Skeletal muscle satellite cell (primary cell): ENCODE results near the gene DDX6. TPM values are rescaled to one million over a fixed set of nuclear protein-coding genes. Genes with fewer than 3 reads are reported as not detected.
"Not testable (repeated sequence)": the region's sequence is repeated elsewhere in the genome, so short reads cannot be mapped to it uniquely, and the experiment has no call there.

ENCODE experiments used
- H3K27me3 ChIP-seq: 2 replicates; pipeline ENCODE4 v1.7.0; 2013; ENCODE audit warnings: low read length; ENCODE audit not compliant: control insufficient read depth, insufficient read depth
- H3K36me3 ChIP-seq: 2 replicates; pipeline ENCODE4 v1.7.0; 2013; ENCODE audit warnings: mild to moderate bottlenecking, control low read depth, low read length; ENCODE audit not compliant: insufficient read depth
- H3K4me1 ChIP-seq: 2 replicates; pipeline ENCODE4 v1.7.0; 2013; ENCODE audit warnings: low read length; ENCODE audit not compliant: control insufficient read depth, insufficient read depth
- H3K4me2 ChIP-seq: 2 replicates; pipeline ENCODE4 v1.7.0; 2013; ENCODE audit warnings: mild to moderate bottlenecking, low read length
- H3K4me3 ChIP-seq: 2 replicates; pipeline ENCODE4 v1.7.0; 2013; ENCODE audit warnings: low read length
- H3K9ac ChIP-seq: 2 replicates; pipeline ENCODE4 v1.7.0; 2013; ENCODE audit warnings: mild to moderate bottlenecking, low read depth, low read length, moderate library complexity
- H3K9me3 ChIP-seq: replicated peaks from 2 replicates; pipeline ENCODE4 v1.7.0; 2013; ENCODE audit warnings: mild to moderate bottlenecking, control low read depth, low read length
- small RNA-seq: library from RNA; depleted of rRNA; stranded (forward); fragments of <200 nt; gene quantifications from one replicate; pipeline ENCODE3, GENCODE V24; 2012

DDX6 gene

DNA sequence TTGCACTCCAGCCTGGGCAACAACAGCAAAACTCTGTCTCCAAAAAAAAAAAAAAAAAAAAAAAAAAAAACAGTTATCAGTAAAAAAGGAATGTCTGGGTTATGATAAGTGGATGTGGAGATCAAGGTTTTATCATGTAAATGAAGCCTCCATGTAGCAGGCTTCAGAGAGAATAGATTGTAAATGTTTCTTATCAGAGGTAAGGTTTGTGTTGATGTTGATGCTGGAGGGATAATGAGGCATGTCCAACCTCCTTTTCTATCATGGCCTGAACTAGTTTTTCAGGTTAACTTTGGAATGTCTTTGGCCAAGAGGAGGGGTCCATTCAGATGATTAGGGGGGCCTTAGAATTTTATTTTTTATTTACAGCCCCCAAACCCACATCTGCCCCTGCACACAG is 76.1 kb downstream of the DDX6 start:
- no peak overlapping the region for H3K9ac ChIP-seq
- no peak overlapping the region for H3K4me3 ChIP-seq
- H3K4me1 ChIP-seq, result peaks cover 4% of the 10 kb centered on the region
- H3K27me3 ChIP-seq, result peaks cover 10% of the 10 kb centered on the region
- no peak overlapping the region for H3K4me2 ChIP-seq
- H3K36me3 ChIP-seq, result no peaks in the 10 kb centered on the region
- no peaks in the 10 kb centered on the region for H3K9me3 ChIP-seq

GRCh38 chr11:118714416-118714815 is 76.5 kb downstream of the DDX6 start:
- not testable (repeated sequence) for H3K4me2 ChIP-seq, H3K4me3 ChIP-seq, H3K36me3 ChIP-seq, H3K27me3 ChIP-seq, H3K9me3 ChIP-seq, H3K4me1 ChIP-seq, H3K9ac ChIP-seq

- Histone ChIP-seq H3K4me3 (no peak overlapping the region), H3K36me3 (no peaks in the 10 kb centered on the region), H3K4me1 (no peaks in the 10 kb centered on the region), H3K27me3 (peaks cover 50% of the 10 kb centered on the region), H3K4me2 (no peak overlapping the region), H3K9me3 (no peaks in the 10 kb centered on the region), H3K9ac (no peak overlapping the region)
Measured at GRCh38 chr11:118708296-118708695, 82.7 kb downstream of the DDX6 start.

DNA sequence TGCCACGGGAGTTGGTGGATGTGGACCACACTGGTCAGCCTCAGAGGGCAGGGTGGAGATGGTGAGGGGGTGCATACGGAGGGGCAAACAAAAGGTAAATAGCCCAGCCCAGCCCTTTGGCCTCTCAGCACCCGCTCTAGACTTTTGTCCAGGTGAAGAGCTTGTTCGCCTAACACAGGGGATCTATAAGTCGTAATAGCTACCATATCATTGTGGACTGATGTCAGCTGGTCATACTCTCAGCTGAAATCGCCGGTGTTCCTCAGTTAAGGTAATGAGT is 84.5 kb downstream of the DDX6 start:
- Histone ChIP-seq H3K4me3 (no peak overlapping the region), H3K4me1 (no peaks in the 10 kb centered on the region), H3K4me2 (no peak overlapping the region), H3K9me3 (no peaks in the 10 kb centered on the region), H3K27me3 (peaks cover 50% of the 10 kb centered on the region), H3K36me3 (no peaks in the 10 kb centered on the region), H3K9ac (no peak overlapping the region)

GRCh38 chr11:118705791-118706545 is 85.0 kb downstream of the DDX6 start:
- Histone ChIP-seq H3K36me3 (no peaks in the 10 kb centered on the region), H3K4me2 (no peak overlapping the region), H3K9ac (no peak overlapping the region), H3K4me1 (no peaks in the 10 kb centered on the region), H3K27me3 (peaks cover 45% of the 10 kb centered on the region), H3K4me3 (no peak overlapping the region), H3K9me3 (no peaks in the 10 kb centered on the region)

DNA sequence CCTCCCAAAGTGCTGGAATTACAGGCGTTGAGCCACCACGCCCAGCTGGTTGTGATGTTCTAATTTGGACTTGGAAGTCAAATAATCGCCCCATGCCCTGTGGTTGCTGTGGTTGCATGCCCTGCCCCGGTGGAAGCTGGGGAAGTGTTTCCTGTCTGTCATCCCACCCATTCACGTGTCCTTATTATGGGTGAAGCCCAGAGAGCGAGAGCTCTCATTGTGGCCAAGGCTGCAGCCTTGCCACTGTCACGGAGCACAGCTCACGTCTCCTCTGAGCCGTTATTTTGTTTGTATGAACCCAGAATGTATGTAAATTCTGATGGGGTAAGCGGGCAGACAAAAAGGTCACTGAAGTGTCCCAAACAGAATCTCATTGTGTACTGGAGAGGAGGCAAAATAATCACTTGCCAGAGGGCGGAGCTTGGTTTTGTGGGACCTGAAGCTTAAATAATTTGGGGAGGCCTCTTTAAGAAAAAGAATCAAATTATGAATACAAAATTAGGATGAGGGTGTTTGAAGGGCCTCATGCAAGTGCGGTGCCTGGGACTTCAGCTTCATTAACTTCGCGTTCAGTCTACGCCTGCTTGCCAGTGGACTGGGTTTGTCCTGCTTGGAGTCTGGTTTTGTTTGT is 85.7 kb downstream of the DDX6 start:
- Histone ChIP-seq H3K36me3 (no peaks in the 10 kb centered on the region), H3K4me2 (no peak overlapping the region), H3K9ac (no peak overlapping the region), H3K4me1 (no peaks in the 10 kb centered on the region), H3K4me3 (no peak overlapping the region), H3K27me3 (peaks cover 41% of the 10 kb centered on the region), H3K9me3 (peaks cover 2% of the 10 kb centered on the region)

- Histone ChIP-seq H3K4me2 (no peak overlapping the region), H3K36me3 (no peaks in the 10 kb centered on the region), H3K4me3 (no peak overlapping the region), H3K27me3 (peaks cover 36% of the 10 kb centered on the region), H3K9ac (no peak overlapping the region), H3K4me1 (no peaks in the 10 kb centered on the region), H3K9me3 (peaks cover 3% of the 10 kb centered on the region)
Measured at GRCh38 chr11:118703563-118704106, 87.3 kb downstream of the DDX6 start.

DNA sequence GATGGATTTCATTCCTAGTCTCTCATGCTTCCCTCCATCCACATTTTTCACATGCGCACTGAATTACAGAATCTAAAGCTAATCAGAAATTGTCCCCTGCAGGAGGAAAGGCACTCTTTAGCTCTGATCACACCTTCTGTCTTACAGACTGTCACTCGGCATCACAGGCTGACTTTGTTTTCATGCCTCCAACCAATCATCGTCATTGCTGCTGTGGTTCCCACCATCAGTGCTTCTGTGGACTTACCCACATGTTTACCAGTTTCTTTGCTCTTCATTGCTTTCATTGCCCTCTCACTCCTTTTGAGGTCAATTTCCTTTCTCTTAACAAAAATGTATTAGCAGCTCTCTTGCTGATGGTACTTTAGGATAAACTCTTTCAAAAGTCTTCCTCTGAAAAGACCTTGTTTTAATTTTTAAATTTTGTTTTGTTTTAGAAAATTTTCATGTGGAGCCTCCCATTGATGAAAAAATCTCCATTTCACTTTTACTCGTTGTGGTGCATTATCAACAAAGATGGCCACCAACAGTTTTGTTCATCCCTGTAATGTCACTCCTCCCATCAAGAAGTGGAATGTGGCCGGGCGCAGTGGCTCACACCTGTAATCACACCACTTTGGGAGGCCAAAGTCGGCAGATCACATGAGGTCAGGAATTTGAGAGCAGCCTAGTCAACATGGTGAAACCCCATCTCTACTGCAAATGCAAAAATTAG is 91.3 kb downstream of the DDX6 start:
- no peak overlapping the region for H3K9ac ChIP-seq
- peaks cover 13% of the 10 kb centered on the region for H3K27me3 ChIP-seq
- H3K4me3 ChIP-seq, result no peak overlapping the region
- H3K36me3 ChIP-seq, result no peaks in the 10 kb centered on the region
- H3K4me1 ChIP-seq, result no peaks in the 10 kb centered on the region
- no peak overlapping the region for H3K4me2 ChIP-seq
- peaks cover 3% of the 10 kb centered on the region for H3K9me3 ChIP-seq

Small RNA genes lying within 50 kb of the gene (small RNA-seq; reads per million reads assigned to genes)
- not detected for gene AP004609.2
- gene RF00019, result not detected
- not detected for gene RNU6-376P
